Smooth muscle cell (in vitro differentiated cells): ENCODE data around the gene UCHL5. TPM values are rescaled to one million over a fixed set of nuclear protein-coding genes. Genes with fewer than 3 reads are reported as not detected.

Experiments used
- DNase-seq: peaks from one replicate; lab custom pipeline; 2025; ENCODE audit not compliant: unreplicated experiment; lab: John Stamatoyannopoulos, UW
- H2AFZ ChIP-seq: fragments of 200-600 bp; sonication (generic); 2 replicates; pipeline ENCODE4 v1.6.0; 2016; ENCODE audit warnings: antibody characterized with exemption, low read depth, mild to moderate bottlenecking
- H3F3A ChIP-seq: fragments of 200-600 bp; sonication (generic); 2 replicates; pipeline ENCODE4 v1.6.0; 2017; ENCODE audit warnings: antibody characterized with exemption, low read depth
- H3K27ac ChIP-seq: fragments of 200-600 bp; sonication (generic); 2 replicates; pipeline ENCODE4 v1.5.1; 2016; ENCODE audit warnings: low read depth, mild to moderate bottlenecking
- H3K27me3 ChIP-seq: fragments of 200-600 bp; sonication (generic); 2 replicates; pipeline ENCODE4 v1.6.1; 2016; ENCODE audit warnings: low read depth, mild to moderate bottlenecking
- H3K36me3 ChIP-seq: fragments of 200-600 bp; sonication (generic); 2 replicates; pipeline ENCODE4 v1.5.1; 2016; ENCODE audit warnings: low read depth
- H3K4me1 ChIP-seq: fragments of 200-600 bp; sonication (generic); 2 replicates; pipeline ENCODE4 v1.5.1; 2016; ENCODE audit warnings: low read depth
- H3K4me2 ChIP-seq: fragments of 200-600 bp; sonication (generic); 2 replicates; pipeline ENCODE4 v1.6.0; 2016; ENCODE audit warnings: mild to moderate bottlenecking
- H3K4me3 ChIP-seq: fragments of 200-600 bp; sonication (generic); 2 replicates; pipeline ENCODE4 v1.5.1; 2016; ENCODE audit warnings: mild to moderate bottlenecking
- H3K79me2 ChIP-seq: fragments of 200-600 bp; sonication (generic); 2 replicates; pipeline ENCODE4 v1.6.0; 2016; ENCODE audit warnings: low read depth, mild to moderate bottlenecking
- H3K9ac ChIP-seq: fragments of 200-600 bp; sonication (generic); 2 replicates; pipeline ENCODE4 v1.6.0; 2016; ENCODE audit warnings: low read depth
- H3K9me3 ChIP-seq: fragments of 200-600 bp; sonication (generic); replicated peaks from 2 replicates; pipeline ENCODE4 v1.5.1; 2016; ENCODE audit warnings: low read depth
- H4K20me1 ChIP-seq: fragments of 200-600 bp; sonication (generic); 2 replicates; pipeline ENCODE4 v1.6.0; 2016; ENCODE audit warnings: low read depth
- WGBS: methylation state at CpG from one replicate; pipeline ENCODE4 v1.1.7; 2016; ENCODE audit warnings: low lambda C conversion rate; 5-methylcytosine and 5-hydroxymethylcytosine counted together
- polyA plus RNA-seq: library from polyadenylated mRNA; unstranded; fragments of >200 nt; fragmentation: Nextera tagmentation; extraction: Ambion mirVana; gene quantifications from 2 replicates; pipeline ENCODE4 v1.2.1, GENCODE V29; 2016
- total RNA-seq: library from RNA; depleted of rRNA; stranded (reverse); fragments of >200 nt; gene quantifications from 2 replicates; pipeline ENCODE4 v1.2.3, GENCODE V29; 2014
- TF ChIP-seq, protein P1 (sequence below): fragments of 200-600 bp; sonication (generic); IDR thresholded peaks from 2 replicates; pipeline ENCODE4 v1.5.1; 2017; ENCODE audit warnings: borderline replicate concordance, mild to moderate bottlenecking, antibody characterized with exemption; ENCODE audit not compliant: insufficient read depth, poor library complexity, severe bottlenecking

UCHL5 gene
- total and polyA plus RNA-seq, 2 experiments from 2014 or later: 22.2 to 35.6 TPM

DNA sequence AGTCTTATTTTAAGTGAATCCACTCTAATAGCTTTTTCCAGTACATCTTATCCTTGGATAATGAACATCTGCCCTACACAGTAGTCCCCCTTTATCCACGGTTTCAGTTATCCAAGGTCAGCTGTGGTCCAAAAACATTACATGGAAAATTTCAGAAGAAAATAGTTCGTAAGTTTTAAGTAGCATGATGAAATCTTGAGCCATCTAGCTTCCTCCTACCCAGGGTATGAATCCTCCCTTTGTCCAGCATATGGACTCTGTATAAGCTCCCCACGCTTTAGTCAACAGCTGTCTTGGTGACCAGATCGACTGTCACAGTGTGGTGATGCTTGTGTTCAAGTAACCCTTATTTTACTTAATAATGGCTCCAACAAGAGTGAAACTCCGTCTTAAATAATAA lies 43.5 kb upstream of the UCHL5 start:
- WGBS: 74% methylated on average over 5 of the region's 5 CpGs
- TF ChIP-seq, protein P1, sequence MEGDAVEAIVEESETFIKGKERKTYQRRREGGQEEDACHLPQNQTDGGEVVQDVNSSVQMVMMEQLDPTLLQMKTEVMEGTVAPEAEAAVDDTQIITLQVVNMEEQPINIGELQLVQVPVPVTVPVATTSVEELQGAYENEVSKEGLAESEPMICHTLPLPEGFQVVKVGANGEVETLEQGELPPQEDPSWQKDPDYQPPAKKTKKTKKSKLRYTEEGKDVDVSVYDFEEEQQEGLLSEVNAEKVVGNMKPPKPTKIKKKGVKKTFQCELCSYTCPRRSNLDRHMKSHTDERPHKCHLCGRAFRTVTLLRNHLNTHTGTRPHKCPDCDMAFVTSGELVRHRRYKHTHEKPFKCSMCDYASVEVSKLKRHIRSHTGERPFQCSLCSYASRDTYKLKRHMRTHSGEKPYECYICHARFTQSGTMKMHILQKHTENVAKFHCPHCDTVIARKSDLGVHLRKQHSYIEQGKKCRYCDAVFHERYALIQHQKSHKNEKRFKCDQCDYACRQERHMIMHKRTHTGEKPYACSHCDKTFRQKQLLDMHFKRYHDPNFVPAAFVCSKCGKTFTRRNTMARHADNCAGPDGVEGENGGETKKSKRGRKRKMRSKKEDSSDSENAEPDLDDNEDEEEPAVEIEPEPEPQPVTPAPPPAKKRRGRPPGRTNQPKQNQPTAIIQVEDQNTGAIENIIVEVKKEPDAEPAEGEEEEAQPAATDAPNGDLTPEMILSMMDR: no peak
- H3K79me2 ChIP-seq: peaks cover 32% of the 10 kb centered on the region
- no peak overlapping the region for H3K4me3 ChIP-seq
- H4K20me1 ChIP-seq: no peaks in the 10 kb centered on the region
- H3K9me3 ChIP-seq: no peaks in the 10 kb centered on the region
- peaks cover 16% of the 10 kb centered on the region for H3F3A ChIP-seq
- H3K4me1 ChIP-seq: peaks cover 4% of the 10 kb centered on the region
- H2AFZ ChIP-seq: no peak overlapping the region
- no peak overlapping the region for H3K4me2 ChIP-seq
- DNase-seq: no peak
- H3K27me3 ChIP-seq: no peaks in the 10 kb centered on the region
- no peak overlapping the region for H3K9ac ChIP-seq
- no peaks in the 10 kb centered on the region for H3K36me3 ChIP-seq
- no peak overlapping the region for H3K27ac ChIP-seq

DNA sequence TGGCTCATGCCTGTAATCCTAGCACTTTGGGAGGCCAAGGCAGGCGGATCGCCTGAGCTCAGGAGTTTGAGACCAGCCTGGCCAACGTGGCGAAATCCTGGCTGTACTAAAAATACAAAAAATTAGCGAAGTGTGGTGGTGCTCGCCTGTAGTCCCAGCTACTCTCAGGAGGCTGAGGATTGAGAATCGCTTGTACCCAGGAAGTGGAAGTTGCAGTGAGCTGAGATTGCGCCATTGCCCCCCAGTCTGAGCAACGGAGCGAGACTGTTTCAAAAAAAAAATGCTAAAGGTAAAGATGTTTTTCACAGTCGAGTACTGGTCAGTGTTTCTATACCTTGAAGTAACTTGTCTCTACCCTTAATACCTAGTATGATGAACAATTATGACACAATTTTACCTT lies 35.0 kb upstream of the UCHL5 start:
- Histone ChIP-seq H3K4me1 (no peaks in the 10 kb centered on the region), H3K4me2 (no peak overlapping the region), H2AFZ (no peak overlapping the region), H3K27me3 (no peaks in the 10 kb centered on the region), H3K79me2 (no peaks in the 10 kb centered on the region), H3K36me3 (peaks cover 13% of the 10 kb centered on the region), H3K9me3 (no peaks in the 10 kb centered on the region), H3K4me3 (no peak overlapping the region), H3F3A (peaks cover 6% of the 10 kb centered on the region), H3K27ac (no peak overlapping the region), H3K9ac (no peak overlapping the region), H4K20me1 (no peaks in the 10 kb centered on the region)
- TF ChIP-seq, protein P1: no peak
- 92% methylated on average over 11 of the region's 11 CpGs for WGBS
- no peak for DNase-seq

DNA sequence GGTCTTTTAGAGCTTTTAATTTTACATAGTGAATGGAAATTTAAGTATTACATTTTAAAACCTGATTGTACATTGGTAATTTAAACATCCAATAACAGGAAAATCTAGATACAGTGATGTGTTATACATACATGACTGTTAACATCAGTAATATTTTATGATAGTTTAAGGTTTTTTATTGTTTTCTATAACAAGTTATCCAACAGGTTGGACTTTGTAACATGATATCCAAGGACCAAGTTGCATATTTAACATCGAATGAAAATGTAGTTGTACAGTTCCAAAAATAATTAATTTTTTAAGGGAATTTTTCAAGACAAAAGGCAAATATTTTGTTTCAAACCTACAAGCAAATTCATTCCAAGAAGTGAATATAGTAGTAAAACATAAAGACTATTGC lies 31.7 kb upstream of the UCHL5 start:
- Histone ChIP-seq H3K27ac (no peak overlapping the region), H3K36me3 (peaks cover 7% of the 10 kb centered on the region), H3K4me2 (no peak overlapping the region), H3F3A (peaks cover 6% of the 10 kb centered on the region), H3K27me3 (no peaks in the 10 kb centered on the region), H3K79me2 (no peaks in the 10 kb centered on the region), H2AFZ (no peak overlapping the region), H3K9me3 (no peaks in the 10 kb centered on the region), H4K20me1 (no peaks in the 10 kb centered on the region), H3K4me1 (no peaks in the 10 kb centered on the region), H3K4me3 (no peak overlapping the region), H3K9ac (no peak overlapping the region)
- TF ChIP-seq, protein P1: no peak
- WGBS: 100% methylated on average over 1 of the region's 1 CpG
- no peak for DNase-seq

DNA sequence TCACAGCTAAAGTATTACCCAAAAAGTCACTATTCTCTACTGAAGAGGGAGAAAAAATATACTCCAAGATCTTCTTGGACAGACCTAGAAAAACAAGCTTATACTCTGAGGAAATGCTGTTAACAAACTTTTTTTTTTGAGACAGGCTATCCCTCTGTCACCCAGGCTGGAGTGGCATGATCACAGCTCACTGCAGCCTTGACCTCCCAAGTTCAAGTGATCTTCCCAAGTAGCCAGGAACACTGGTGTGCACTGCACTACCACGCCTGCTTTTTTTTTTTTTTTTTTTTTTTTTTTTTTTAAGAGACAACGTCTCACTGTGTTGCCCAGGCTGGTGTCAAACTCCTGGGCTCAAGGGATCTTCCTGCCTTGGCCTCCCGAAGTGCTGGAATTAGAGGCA lies 28.7 kb upstream of the UCHL5 start:
- TF ChIP-seq, protein P1: no peak
- no peak overlapping the region for H3K9ac ChIP-seq
- no peak overlapping the region for H3K4me2 ChIP-seq
- H3K4me3 ChIP-seq: no peak overlapping the region
- no peaks in the 10 kb centered on the region for H4K20me1 ChIP-seq
- H3K27me3 ChIP-seq: no peaks in the 10 kb centered on the region
- no peak overlapping the region for H2AFZ ChIP-seq
- H3F3A ChIP-seq: no peaks in the 10 kb centered on the region
- no peak for DNase-seq
- H3K79me2 ChIP-seq: no peaks in the 10 kb centered on the region
- peak overlapping the region; percentile 1 for H3K27ac ChIP-seq
- H3K36me3 ChIP-seq: peaks cover 25% of the 10 kb centered on the region
- H3K4me1 ChIP-seq: no peaks in the 10 kb centered on the region
- no peaks in the 10 kb centered on the region for H3K9me3 ChIP-seq
- 71% methylated on average over 3 of the region's 3 CpGs for WGBS
